Liver (tissue), 9 donors: ENCODE data around the gene BRD9. TPM values are rescaled to one million over a fixed set of nuclear protein-coding genes. Genes with fewer than 3 reads are reported as not detected.

Experiments used
- DNase-seq: peaks from one replicate; pipeline ENCODE4 v3.0.0-alpha.2; 2017; ENCODE audit warnings: low spot score
- H3K27ac ChIP-seq, 2 donors: one replicate each; pipeline ENCODE4 v1.7.0; 2013; ENCODE audit warnings: inconsistent platforms in 2 of 2, low read length in 2 of 2, control low read depth in 1 of 2, low read depth in 1 of 2, mild to moderate bottlenecking in 1 of 2
- H3K27me3 ChIP-seq, 4 donors: one replicate each; pipeline versions ENCODE4 v1.6.1 to v1.7.0; 2013; ENCODE audit warnings: low read length in 3 of 4, inconsistent platforms in 1 of 4, mild to moderate bottlenecking in 1 of 4, moderate library complexity in 1 of 4; ENCODE audit not compliant: control insufficient read depth in 4 of 4, insufficient read depth in 4 of 4
- H3K36me3 ChIP-seq, 4 donors: one replicate each; pipeline versions ENCODE4 v1.6.1 to v1.7.0; 2013; ENCODE audit warnings: low read length in 3 of 4, mild to moderate bottlenecking in 3 of 4, low read depth in 1 of 4, moderate library complexity in 1 of 4; ENCODE audit not compliant: control insufficient read depth in 4 of 4, insufficient read depth in 3 of 4
- H3K4me1 ChIP-seq, 4 donors: one replicate each; pipeline versions ENCODE4 v1.6.1 to v1.7.0; 2013; ENCODE audit warnings: low read length in 3 of 4, mild to moderate bottlenecking in 3 of 4, moderate library complexity in 1 of 4; ENCODE audit not compliant: control insufficient read depth in 4 of 4, insufficient read depth in 4 of 4
- H3K4me3 ChIP-seq, 3 donors: one replicate each; pipeline versions ENCODE4 v1.6.1 to v1.7.0; 2013; ENCODE audit warnings: low read length in 3 of 3, control low read depth in 1 of 3, low read depth in 1 of 3, mild to moderate bottlenecking in 1 of 3
- H3K9ac ChIP-seq, 2 donors: one replicate each; pipeline ENCODE4 v1.7.0; 2013; ENCODE audit warnings: low read length in 2 of 2, mild to moderate bottlenecking in 2 of 2, moderate library complexity in 2 of 2, control low read depth in 1 of 2, low read depth in 1 of 2
- H3K9me3 ChIP-seq, 4 donors: one replicate each; pipeline versions ENCODE4 v1.6.1 to v1.7.0; 2013; ENCODE audit warnings: low read length in 3 of 4; ENCODE audit not compliant: control insufficient read depth in 4 of 4
- ATF3 ChIP-seq: IDR thresholded peaks from 2 replicates; pipeline ENCODE4 v1.6.1; 2016; ENCODE audit warnings: antibody characterized with exemption
- CTCF ChIP-seq: fragments of 150-350 bp; IDR thresholded peaks from 2 replicates; pipeline ENCODE4 v1.5.1; 2017; ENCODE audit warnings: improper control_type of control experiment, low read depth, low read length; ENCODE audit not compliant: missing input control
- FOXA1 ChIP-seq: IDR thresholded peaks from 2 replicates; pipeline ENCODE4 v1.6.1; 2016; ENCODE audit warnings: antibody characterized with exemption
- FOXA2 ChIP-seq: IDR thresholded peaks from 2 replicates; pipeline ENCODE4 v1.6.1; 2016; ENCODE audit warnings: antibody characterized with exemption
- NR2F2 ChIP-seq: IDR thresholded peaks from 2 replicates; pipeline ENCODE4 v1.6.1; 2016; ENCODE audit warnings: antibody characterized with exemption
- RAD21 ChIP-seq, 2 donors: IDR thresholded peaks; 2 replicates each; pipeline ENCODE4 v1.6.1; 2016; ENCODE audit warnings: antibody characterized with exemption in 2 of 2, mild to moderate bottlenecking in 2 of 2
- SP1 ChIP-seq: IDR thresholded peaks from 2 replicates; pipeline ENCODE4 v1.6.1; 2018; ENCODE audit warnings: antibody characterized with exemption, mild to moderate bottlenecking
- YY1 ChIP-seq: IDR thresholded peaks from 2 replicates; pipeline ENCODE4 v1.6.1; 2016; ENCODE audit warnings: antibody characterized with exemption, mild to moderate bottlenecking
- WGBS: extraction: QIAGEN DNeasy Blood & Tissue Kit; methylation state at CpG from one replicate; pipeline ENCODE4 v1.1.7; 2013; 5-methylcytosine and 5-hydroxymethylcytosine counted together
- polyA plus RNA-seq, 2 donors: library from polyadenylated mRNA; stranded (reverse) in 1 of 2; unstranded in 1 of 2; fragments of 200-250 nt in 1 of 2; fragments of >200 nt in 1 of 2; fragmentation: Nextera tagmentation in 1 of 2; extraction: Ambion mirVana in 1 of 2; gene quantifications; one replicate each; pipeline versions ENCODE4 v1.2.1 to v1.2.3, GENCODE V29; 2013 to 2015
- total RNA-seq, 2 donors: library from RNA; depleted of rRNA; stranded (reverse); fragments of >200 nt; gene quantifications; one replicate each; pipeline ENCODE4 v1.2.3, GENCODE V29; 2014
- TF ChIP-seq, protein P1 (sequence below): IDR thresholded peaks from 2 replicates; pipeline ENCODE4 v1.6.1; 2016; ENCODE audit warnings: antibody characterized with exemption
- TF ChIP-seq, protein P2 (sequence below): IDR thresholded peaks from 2 replicates; pipeline ENCODE4 v1.6.1; 2016; ENCODE audit warnings: antibody characterized with exemption, mild to moderate bottlenecking
- TF ChIP-seq, protein P3 (sequence below): IDR thresholded peaks from 2 replicates; pipeline ENCODE4 v1.6.1; 2016; ENCODE audit warnings: antibody characterized with exemption
- donor health status: healthy.
- donor health status: healthy.
- donor health status: healthy.
- donor health status: healthy.
- donor health status: healthy.

BRD9 gene
- total and polyA plus RNA-seq, 4 donors: 7.0 to 17.7 (median 9.5) TPM

DNA sequence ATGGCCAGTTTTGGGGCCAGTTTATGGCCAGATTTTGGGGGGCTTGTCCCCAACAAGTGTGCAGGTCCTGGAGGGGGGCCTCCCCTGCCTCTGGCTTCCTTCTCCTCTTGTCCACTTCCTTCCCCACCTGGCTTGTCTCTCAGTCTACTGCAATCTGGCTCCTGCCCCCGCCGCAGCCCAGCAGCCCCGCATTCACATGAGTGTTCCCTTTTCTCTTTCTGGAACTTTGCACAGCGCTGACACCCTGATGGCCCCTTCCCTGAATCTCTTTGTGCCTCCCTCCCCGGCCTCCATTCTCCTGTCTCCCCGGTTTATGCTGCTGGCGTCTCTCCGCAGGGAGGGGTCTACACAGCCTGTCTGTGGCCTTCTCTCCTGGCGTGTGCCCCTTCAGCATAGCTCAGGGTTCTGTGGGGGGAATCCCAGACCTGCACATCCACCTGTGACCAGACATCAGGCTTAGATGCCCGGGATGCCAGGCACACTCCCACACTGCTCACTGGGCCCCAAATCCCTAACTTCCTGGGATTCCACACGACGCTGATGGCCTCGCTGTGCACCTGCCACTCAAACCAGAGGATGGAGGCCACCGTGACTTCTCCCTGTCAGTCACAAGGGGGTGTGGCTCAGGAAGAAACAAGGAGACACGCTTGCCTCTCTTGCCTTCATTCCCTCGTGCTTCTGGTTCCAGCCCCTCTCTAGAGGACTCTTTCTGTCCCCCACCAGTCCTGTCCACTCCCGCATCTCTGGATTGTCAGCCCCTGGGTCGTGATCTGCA, 17.6 kb upstream of the BRD9 start:
- no peak overlapping the region for H3K9ac ChIP-seq
- no peak overlapping the region for H3K4me3 ChIP-seq
- no peaks in the 10 kb centered on the region for H3K27me3 ChIP-seq
- no peak for DNase-seq
- H3K9me3 ChIP-seq: no peaks in the 10 kb centered on the region
- 96% methylated on average over 18 of the region's 18 CpGs for WGBS
- TF ChIP-seq NR2F2 (no peak), SP1 (no peak), YY1 (no peak), FOXA2 (no peak), RAD21 (IDR thresholded peaks at IDR 0.05) (no peak), FOXA1 (no peak)
- TF ChIP-seq, protein P1, sequence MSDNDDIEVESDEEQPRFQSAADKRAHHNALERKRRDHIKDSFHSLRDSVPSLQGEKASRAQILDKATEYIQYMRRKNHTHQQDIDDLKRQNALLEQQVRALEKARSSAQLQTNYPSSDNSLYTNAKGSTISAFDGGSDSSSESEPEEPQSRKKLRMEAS: no peak
- TF ChIP-seq, protein P2, sequence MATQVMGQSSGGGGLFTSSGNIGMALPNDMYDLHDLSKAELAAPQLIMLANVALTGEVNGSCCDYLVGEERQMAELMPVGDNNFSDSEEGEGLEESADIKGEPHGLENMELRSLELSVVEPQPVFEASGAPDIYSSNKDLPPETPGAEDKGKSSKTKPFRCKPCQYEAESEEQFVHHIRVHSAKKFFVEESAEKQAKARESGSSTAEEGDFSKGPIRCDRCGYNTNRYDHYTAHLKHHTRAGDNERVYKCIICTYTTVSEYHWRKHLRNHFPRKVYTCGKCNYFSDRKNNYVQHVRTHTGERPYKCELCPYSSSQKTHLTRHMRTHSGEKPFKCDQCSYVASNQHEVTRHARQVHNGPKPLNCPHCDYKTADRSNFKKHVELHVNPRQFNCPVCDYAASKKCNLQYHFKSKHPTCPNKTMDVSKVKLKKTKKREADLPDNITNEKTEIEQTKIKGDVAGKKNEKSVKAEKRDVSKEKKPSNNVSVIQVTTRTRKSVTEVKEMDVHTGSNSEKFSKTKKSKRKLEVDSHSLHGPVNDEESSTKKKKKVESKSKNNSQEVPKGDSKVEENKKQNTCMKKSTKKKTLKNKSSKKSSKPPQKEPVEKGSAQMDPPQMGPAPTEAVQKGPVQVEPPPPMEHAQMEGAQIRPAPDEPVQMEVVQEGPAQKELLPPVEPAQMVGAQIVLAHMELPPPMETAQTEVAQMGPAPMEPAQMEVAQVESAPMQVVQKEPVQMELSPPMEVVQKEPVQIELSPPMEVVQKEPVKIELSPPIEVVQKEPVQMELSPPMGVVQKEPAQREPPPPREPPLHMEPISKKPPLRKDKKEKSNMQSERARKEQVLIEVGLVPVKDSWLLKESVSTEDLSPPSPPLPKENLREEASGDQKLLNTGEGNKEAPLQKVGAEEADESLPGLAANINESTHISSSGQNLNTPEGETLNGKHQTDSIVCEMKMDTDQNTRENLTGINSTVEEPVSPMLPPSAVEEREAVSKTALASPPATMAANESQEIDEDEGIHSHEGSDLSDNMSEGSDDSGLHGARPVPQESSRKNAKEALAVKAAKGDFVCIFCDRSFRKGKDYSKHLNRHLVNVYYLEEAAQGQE: no peak
- TF ChIP-seq, protein P3, sequence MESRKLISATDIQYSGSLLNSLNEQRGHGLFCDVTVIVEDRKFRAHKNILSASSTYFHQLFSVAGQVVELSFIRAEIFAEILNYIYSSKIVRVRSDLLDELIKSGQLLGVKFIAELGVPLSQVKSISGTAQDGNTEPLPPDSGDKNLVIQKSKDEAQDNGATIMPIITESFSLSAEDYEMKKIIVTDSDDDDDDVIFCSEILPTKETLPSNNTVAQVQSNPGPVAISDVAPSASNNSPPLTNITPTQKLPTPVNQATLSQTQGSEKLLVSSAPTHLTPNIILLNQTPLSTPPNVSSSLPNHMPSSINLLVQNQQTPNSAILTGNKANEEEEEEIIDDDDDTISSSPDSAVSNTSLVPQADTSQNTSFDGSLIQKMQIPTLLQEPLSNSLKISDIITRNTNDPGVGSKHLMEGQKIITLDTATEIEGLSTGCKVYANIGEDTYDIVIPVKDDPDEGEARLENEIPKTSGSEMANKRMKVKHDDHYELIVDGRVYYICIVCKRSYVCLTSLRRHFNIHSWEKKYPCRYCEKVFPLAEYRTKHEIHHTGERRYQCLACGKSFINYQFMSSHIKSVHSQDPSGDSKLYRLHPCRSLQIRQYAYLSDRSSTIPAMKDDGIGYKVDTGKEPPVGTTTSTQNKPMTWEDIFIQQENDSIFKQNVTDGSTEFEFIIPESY: no peak
- H3K36me3 ChIP-seq: no peaks in the 10 kb centered on the region
- H3K4me1 ChIP-seq: no peaks in the 10 kb centered on the region
- H3K27ac ChIP-seq: no peak overlapping the region

DNA sequence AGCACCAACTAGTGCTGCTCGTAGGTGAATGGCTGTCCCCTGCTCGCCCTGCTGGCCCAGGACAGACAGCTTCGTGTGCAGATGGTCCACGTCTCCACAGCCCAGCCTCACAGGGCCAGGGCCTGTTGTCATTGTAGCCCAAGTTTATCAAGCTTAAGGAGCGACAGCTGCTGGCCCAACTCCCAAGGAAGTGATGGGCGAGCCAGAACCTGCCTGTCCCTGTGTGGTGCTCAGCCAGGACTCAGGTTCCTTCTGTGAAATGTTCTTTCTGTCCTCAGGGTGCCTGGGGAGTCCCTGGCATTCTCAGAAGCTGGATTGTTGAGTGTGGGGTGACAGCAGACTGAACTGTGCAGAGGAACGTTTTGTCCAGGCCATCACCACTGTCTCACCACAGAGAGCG, 16.5 kb upstream of the BRD9 start:
- Histone ChIP-seq H3K36me3 (no peaks in the 10 kb centered on the region), H3K9me3 (no peaks in the 10 kb centered on the region), H3K4me1 (no peaks in the 10 kb centered on the region), H3K27me3 (no peaks in the 10 kb centered on the region), H3K9ac (no peak overlapping the region), H3K27ac (no peak overlapping the region), H3K4me3 (no peak overlapping the region)
- WGBS: 94% methylated on average over 8 of the region's 8 CpGs
- DNase-seq: no peak
- no peak for TF ChIP-seq YY1

DNA sequence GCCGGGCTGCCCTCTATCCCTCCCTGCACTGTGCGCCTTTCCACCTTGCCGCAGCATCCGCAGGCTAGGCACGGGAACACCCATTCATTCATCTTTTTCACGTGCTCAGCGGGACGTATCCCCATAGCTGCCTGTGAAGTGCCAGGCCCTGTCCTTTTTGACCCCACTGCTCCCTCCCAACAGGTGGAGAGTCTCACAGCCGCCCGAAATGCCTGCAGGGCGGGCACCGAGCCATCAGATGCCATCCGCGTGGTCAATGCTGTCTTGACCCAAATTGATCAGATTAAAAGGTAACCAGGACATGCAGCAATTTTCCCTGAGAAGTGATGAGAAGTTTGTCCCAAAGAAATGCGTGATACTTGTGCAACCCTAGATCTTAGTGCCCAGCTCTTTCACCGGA, 15.6 kb upstream of the BRD9 start:
- Histone ChIP-seq H3K9me3 (no peaks in the 10 kb centered on the region), H3K27me3 (no peaks in the 10 kb centered on the region), H3K4me1 (no peaks in the 10 kb centered on the region), H3K9ac (no peak overlapping the region), H3K36me3 (no peaks in the 10 kb centered on the region), H3K27ac (no peak overlapping the region), H3K4me3 (no peak overlapping the region)
- DNase-seq: no peak
- WGBS: 98% methylated on average over 16 of the region's 16 CpGs
- TF ChIP-seq, protein P1: no peak
- TF ChIP-seq CTCF: no peak
- TF ChIP-seq, protein P3: no peak
- TF ChIP-seq NR2F2: no peak
- no peak for TF ChIP-seq ATF3
- TF ChIP-seq, protein P2: no peak
